IPS-18c (cell line): ENCODE measurements around the gene TNS3.

Experiments
- H3K4me3 ChIP-seq: 2 replicates; pipeline ENCODE4 v1.7.0; 2013; ENCODE audit warnings: low read depth, mild to moderate bottlenecking, low read length, moderate library complexity; ENCODE audit not compliant: insufficient read depth
- H3K9me3 ChIP-seq: one replicate; pipeline ENCODE4 v1.6.1; 2013; ENCODE audit warnings: mild to moderate bottlenecking, low read length, moderate library complexity; ENCODE audit not compliant: control insufficient read depth, insufficient read depth

Gene TNS3

GRCh38 chr7:47465191-47465590, 116.7 kb downstream of the TNS3 start:
- no peaks in the 10 kb centered on the region for H3K9me3 ChIP-seq
- no peak overlapping the region for H3K4me3 ChIP-seq

GRCh38 chr7:47464266-47464665, 117.6 kb downstream of the TNS3 start:
- Histone ChIP-seq H3K4me3 (no peak overlapping the region), H3K9me3 (no peaks in the 10 kb centered on the region)

GRCh38 chr7:47461746-47462145, 120.2 kb downstream of the TNS3 start:
- Histone ChIP-seq H3K9me3 (no peaks in the 10 kb centered on the region), H3K4me3 (no peak overlapping the region)

GRCh38 chr7:47461161-47461560, 120.8 kb downstream of the TNS3 start:
- Histone ChIP-seq H3K4me3 (no peak overlapping the region), H3K9me3 (no peaks in the 10 kb centered on the region)

- no peaks in the 10 kb centered on the region for H3K9me3 ChIP-seq
- no peak overlapping the region for H3K4me3 ChIP-seq
Observed at GRCh38 chr7:47460251-47460989, 121.5 kb downstream of the TNS3 start.

- no peaks in the 10 kb centered on the region for H3K9me3 ChIP-seq
- H3K4me3 ChIP-seq = no peak overlapping the region
Observed at GRCh38 chr7:47458486-47458885, 123.4 kb downstream of the TNS3 start.

GRCh38 chr7:47458057-47458456, 123.9 kb downstream of the TNS3 start:
- Histone ChIP-seq H3K4me3 (no peak overlapping the region), H3K9me3 (no peaks in the 10 kb centered on the region)

- no peaks in the 10 kb centered on the region for H3K9me3 ChIP-seq
- no peak overlapping the region for H3K4me3 ChIP-seq
Observed at GRCh38 chr7:47456210-47456955, 125.5 kb downstream of the TNS3 start.

- H3K9me3 ChIP-seq = no peaks in the 10 kb centered on the region
- no peak overlapping the region for H3K4me3 ChIP-seq
Observed at GRCh38 chr7:47455872-47456185, 126.1 kb downstream of the TNS3 start.

GRCh38 chr7:47454974-47455871, 126.7 kb downstream of the TNS3 start:
- H3K4me3 ChIP-seq = no peak overlapping the region
- H3K9me3 ChIP-seq = no peaks in the 10 kb centered on the region

GRCh38 chr7:47454069-47454973, 127.6 kb downstream of the TNS3 start:
- H3K9me3 ChIP-seq = no peaks in the 10 kb centered on the region
- H3K4me3 ChIP-seq = no peak overlapping the region

- H3K9me3 ChIP-seq = no peaks in the 10 kb centered on the region
- H3K4me3 ChIP-seq = no peak overlapping the region
Observed at GRCh38 chr7:47453093-47454061, 128.5 kb downstream of the TNS3 start.

- Histone ChIP-seq H3K4me3 (no peak overlapping the region), H3K9me3 (no peaks in the 10 kb centered on the region)
Observed at GRCh38 chr7:47452715-47453092, 129.2 kb downstream of the TNS3 start.

- no peak overlapping the region for H3K4me3 ChIP-seq
- no peaks in the 10 kb centered on the region for H3K9me3 ChIP-seq
Observed at GRCh38 chr7:47452295-47452694, 129.6 kb downstream of the TNS3 start.

- no peaks in the 10 kb centered on the region for H3K9me3 ChIP-seq
- H3K4me3 ChIP-seq = no peak overlapping the region
Observed at GRCh38 chr7:47451851-47452205, 130.1 kb downstream of the TNS3 start.
